ENCODE measurements around the gene DDX59. TPM values are rescaled to one million over a fixed set of nuclear protein-coding genes. Genes with fewer than 3 reads are reported as not detected.

The DDX59 gene
- total and polyA plus RNA-seq, 9 of the 15 experiments (the other 6 are each of a cell fraction or from before 2014, with no cell fraction given), result 8.3 to 30.4 (median 19.8) TPM

DNA sequence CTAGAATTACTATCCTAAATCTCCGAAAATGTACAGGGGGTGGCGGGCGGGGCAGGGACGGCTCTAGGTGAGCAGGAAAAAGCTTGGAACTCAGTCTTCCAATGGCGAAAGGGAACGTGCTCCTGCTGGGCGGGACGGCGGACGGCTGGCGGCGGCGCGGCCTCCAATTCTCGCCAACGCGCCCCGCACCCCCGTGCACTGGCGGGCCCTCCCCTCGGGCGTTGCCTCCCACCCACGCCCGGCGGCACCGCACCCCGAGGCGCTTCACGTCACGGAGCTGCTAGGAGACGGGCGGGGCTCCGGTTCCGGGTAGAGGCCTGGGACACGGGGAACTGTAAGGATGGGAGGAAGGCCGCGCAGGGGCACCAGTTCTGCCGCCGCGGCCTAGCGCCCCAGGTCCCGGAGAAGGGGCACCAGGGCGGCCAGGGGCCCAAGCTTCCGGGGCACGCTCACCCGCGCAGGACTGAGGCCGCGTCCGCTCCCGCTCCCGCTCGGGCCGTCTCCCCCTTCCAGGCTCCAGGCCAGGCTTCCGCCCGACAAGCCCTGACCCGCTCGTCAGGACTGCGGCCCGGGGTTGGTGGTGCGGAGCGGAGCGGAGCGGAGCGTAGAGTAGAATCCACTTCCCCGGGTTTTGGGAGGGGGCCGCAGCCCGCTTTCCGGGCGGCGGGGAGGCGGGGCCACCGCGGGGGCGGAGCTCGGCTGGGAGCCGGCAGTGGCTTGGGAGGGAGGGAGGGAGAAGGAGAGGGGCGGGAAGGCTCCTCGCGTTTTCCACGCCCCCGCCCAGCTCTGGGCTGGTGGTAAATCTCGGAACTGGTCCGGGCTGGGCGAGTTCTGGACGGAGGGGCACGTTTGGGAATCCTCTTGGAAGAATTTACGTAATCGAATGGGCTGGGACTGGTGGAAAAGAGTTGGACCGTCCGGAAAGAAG lies at the start of gene DDX59 (continued):
- TF ChIP-seq, protein P1, sequence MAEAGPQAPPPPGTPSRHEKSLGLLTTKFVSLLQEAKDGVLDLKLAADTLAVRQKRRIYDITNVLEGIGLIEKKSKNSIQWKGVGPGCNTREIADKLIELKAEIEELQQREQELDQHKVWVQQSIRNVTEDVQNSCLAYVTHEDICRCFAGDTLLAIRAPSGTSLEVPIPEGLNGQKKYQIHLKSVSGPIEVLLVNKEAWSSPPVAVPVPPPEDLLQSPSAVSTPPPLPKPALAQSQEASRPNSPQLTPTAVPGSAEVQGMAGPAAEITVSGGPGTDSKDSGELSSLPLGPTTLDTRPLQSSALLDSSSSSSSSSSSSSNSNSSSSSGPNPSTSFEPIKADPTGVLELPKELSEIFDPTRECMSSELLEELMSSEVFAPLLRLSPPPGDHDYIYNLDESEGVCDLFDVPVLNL (CRISPR knock-in tag; IDR thresholded peaks at IDR 0.05; ENCODE audit: low read depth), result no peak
- peak; percentile 43 to 72; a peak in 2 of 4 replicates for TF ChIP-seq TEAD1 (CRISPR knock-in tag; IDR thresholded peaks at IDR 0.05)
- no peak for TF ChIP-seq BRF1 (IDR thresholded peaks at IDR 0.05; ENCODE audit: borderline replicate concordance, extremely low read depth, insufficient read length)

DNA sequence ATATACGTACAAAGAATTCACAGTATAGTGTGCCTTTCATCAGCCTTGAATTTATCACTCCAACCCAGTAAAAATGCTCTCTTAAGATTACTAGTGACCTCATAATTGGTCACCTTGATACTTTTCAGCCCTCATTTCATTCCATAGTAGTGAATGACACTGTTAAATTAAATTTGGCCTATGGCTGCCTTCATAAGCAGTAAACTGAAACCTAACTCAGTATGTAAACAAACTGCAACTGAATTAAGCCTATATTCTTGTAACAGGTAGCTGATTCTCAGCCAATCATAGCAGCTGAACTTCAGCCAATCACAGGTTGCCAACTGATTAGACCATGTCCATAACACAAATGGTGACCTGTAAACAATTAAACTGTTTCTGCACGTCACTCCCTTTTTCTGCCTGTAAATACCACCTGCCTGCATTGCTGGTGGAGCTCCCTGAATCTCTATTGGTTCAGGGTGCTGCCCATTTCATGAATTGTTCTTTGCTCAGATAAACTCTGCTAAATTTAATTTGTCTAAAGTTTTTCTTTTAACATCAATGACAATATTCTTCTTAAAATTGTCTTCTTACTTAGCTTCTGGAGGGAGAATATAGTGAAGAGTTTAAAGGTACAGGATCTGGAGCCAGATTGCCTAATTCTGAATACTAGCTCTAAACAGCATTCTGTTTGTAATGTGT lies 44.9 kb upstream of the DDX59 start:
- FAIRE-seq (no peak), ATAC-seq (peak; percentile 63), DNase-seq (ENCODE audit: extremely low read depth in 1 of 4, low spot score in 3 of 4) (no peak)
- Histone ChIP-seq H3K36me3 (ENCODE audit: control insufficient read depth, insufficient read depth, low read length) (no peaks in the 10 kb centered on the region), H2AFZ (ENCODE audit: low read depth, low read length) (peak overlapping the region; percentile 45), H3K9me1 (ENCODE audit: control insufficient read depth, insufficient read depth, low read length) (no peaks in the 10 kb centered on the region), H3K9me3 (replicated peaks; ENCODE audit: control insufficient read depth, insufficient read depth, low read depth, low read length) (no peaks in the 10 kb centered on the region), H3K27ac (ENCODE audit: extremely low read depth, low read depth, low read length) (no peak overlapping the region), H3K9ac (ENCODE audit: insufficient read depth in 1 of 2, low read depth in 2 of 2, low read length in 2 of 2) (no peak overlapping the region), H3K79me2 (ENCODE audit: control insufficient read depth, insufficient read depth, low read length) (no peaks in the 10 kb centered on the region), H3K4me3 (no peak overlapping the region), H3K4me1 (replicated peaks in 1 of 2; ENCODE audit: control insufficient read depth in 2 of 2, insufficient read depth in 2 of 2, low read length in 2 of 2) (peaks cover 4 to 8% of the 10 kb centered on the region in 2 experiments; a peak in 2 of 5 replicates), H3K27me3 (ENCODE audit: control insufficient read depth in 2 of 2, insufficient read depth in 2 of 2, low read length in 2 of 2) (no peaks in the 10 kb centered on the region), H3K4me2 (ENCODE audit: insufficient read depth, low read length) (no peak overlapping the region), H4K20me1 (replicated peaks; ENCODE audit: control insufficient read depth, insufficient read depth, low read length) (no peaks in the 10 kb centered on the region)
- intact Hi-C loops (cut with micrococcal nuclease) (no loop called here), in situ Hi-C loops (cut with MboI) (no loop called here)
- 32% methylated on average over 2 of the region's 2 CpGs for WGBS (ENCODE audit: insufficient coverage, low coverage, missing lambda C conversion rate)
- POLR2A ChIA-PET, result interaction anchor here (0.6 to 0.9 kb wide), 4 partner anchors 15 to 206 kb away, joined by 3 to 4 read pairs (median 3); no protein-coding TSS in a partner anchor
- BruUV-seq (replicated peaks), result no TSS peak
- CTCF ChIA-PET (ENCODE audit: low intra/inter-chr PET ratio), result no interaction called here
- TF ChIP-seq, protein P2, sequence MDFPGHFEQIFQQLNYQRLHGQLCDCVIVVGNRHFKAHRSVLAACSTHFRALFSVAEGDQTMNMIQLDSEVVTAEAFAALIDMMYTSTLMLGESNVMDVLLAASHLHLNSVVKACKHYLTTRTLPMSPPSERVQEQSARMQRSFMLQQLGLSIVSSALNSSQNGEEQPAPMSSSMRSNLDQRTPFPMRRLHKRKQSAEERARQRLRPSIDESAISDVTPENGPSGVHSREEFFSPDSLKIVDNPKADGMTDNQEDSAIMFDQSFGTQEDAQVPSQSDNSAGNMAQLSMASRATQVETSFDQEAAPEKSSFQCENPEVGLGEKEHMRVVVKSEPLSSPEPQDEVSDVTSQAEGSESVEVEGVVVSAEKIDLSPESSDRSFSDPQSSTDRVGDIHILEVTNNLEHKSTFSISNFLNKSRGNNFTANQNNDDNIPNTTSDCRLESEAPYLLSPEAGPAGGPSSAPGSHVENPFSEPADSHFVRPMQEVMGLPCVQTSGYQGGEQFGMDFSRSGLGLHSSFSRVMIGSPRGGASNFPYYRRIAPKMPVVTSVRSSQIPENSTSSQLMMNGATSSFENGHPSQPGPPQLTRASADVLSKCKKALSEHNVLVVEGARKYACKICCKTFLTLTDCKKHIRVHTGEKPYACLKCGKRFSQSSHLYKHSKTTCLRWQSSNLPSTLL (IDR thresholded peaks at IDR 0.05), result no peak
- TF ChIP-seq NONO (IDR thresholded peaks at IDR 0.05; ENCODE audit: low read depth in 2 of 2, low read length in 1 of 2) (no peak), ZNF695 (CRISPR knock-in tag; IDR thresholded peaks at IDR 0.05) (no peak)
- TF ChIP-seq, protein P3, sequence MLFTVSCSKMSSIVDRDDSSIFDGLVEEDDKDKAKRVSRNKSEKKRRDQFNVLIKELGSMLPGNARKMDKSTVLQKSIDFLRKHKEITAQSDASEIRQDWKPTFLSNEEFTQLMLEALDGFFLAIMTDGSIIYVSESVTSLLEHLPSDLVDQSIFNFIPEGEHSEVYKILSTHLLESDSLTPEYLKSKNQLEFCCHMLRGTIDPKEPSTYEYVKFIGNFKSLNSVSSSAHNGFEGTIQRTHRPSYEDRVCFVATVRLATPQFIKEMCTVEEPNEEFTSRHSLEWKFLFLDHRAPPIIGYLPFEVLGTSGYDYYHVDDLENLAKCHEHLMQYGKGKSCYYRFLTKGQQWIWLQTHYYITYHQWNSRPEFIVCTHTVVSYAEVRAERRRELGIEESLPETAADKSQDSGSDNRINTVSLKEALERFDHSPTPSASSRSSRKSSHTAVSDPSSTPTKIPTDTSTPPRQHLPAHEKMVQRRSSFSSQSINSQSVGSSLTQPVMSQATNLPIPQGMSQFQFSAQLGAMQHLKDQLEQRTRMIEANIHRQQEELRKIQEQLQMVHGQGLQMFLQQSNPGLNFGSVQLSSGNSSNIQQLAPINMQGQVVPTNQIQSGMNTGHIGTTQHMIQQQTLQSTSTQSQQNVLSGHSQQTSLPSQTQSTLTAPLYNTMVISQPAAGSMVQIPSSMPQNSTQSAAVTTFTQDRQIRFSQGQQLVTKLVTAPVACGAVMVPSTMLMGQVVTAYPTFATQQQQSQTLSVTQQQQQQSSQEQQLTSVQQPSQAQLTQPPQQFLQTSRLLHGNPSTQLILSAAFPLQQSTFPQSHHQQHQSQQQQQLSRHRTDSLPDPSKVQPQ (CRISPR knock-in tag; IDR thresholded peaks at IDR 0.05; ENCODE audit: borderline replicate concordance), result no peak
- TF ChIP-seq, protein P4, sequence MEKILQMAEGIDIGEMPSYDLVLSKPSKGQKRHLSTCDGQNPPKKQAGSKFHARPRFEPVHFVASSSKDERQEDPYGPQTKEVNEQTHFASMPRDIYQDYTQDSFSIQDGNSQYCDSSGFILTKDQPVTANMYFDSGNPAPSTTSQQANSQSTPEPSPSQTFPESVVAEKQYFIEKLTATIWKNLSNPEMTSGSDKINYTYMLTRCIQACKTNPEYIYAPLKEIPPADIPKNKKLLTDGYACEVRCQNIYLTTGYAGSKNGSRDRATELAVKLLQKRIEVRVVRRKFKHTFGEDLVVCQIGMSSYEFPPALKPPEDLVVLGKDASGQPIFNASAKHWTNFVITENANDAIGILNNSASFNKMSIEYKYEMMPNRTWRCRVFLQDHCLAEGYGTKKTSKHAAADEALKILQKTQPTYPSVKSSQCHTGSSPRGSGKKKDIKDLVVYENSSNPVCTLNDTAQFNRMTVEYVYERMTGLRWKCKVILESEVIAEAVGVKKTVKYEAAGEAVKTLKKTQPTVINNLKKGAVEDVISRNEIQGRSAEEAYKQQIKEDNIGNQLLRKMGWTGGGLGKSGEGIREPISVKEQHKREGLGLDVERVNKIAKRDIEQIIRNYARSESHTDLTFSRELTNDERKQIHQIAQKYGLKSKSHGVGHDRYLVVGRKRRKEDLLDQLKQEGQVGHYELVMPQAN (IDR thresholded peaks at IDR 0.05; ENCODE audit: borderline replicate concordance), result no peak

Data from K562 (cell line).